Activated T-cell treated with anti-CD3 and anti-CD28 coated beads for 48 hours (primary cell): ENCODE measurements around the gene AASDHPPT.
"Not testable (repeated sequence)": the region's sequence is repeated elsewhere in the genome, so short reads cannot be mapped to it uniquely, and the experiment has no call there.

Experiments used
- DNase-seq: peaks from one replicate; pipeline ENCODE4 v3.0.0-alpha.2; 2020; ENCODE audit warnings: low read depth

AASDHPPT gene, protein sequence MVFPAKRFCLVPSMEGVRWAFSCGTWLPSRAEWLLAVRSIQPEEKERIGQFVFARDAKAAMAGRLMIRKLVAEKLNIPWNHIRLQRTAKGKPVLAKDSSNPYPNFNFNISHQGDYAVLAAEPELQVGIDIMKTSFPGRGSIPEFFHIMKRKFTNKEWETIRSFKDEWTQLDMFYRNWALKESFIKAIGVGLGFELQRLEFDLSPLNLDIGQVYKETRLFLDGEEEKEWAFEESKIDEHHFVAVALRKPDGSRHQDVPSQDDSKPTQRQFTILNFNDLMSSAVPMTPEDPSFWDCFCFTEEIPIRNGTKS

GRCh38 chr11:106077609-106078455 is at the start of gene AASDHPPT:
Gene AASDHPPT (plus strand): TSS chr11:106077662. CDS start chr11:106077711, 49 bp downstream.
- no peak for DNase-seq

GRCh38 chr11:106030609-106031008 is 46.9 kb upstream of the AASDHPPT start:
- no peak for DNase-seq

- no peak for DNase-seq
Measured at GRCh38 chr11:106031202-106031810, 46.2 kb upstream of the AASDHPPT start.

GRCh38 chr11:106031936-106032335 is 45.5 kb upstream of the AASDHPPT start:
- DNase-seq: no peak

DNA sequence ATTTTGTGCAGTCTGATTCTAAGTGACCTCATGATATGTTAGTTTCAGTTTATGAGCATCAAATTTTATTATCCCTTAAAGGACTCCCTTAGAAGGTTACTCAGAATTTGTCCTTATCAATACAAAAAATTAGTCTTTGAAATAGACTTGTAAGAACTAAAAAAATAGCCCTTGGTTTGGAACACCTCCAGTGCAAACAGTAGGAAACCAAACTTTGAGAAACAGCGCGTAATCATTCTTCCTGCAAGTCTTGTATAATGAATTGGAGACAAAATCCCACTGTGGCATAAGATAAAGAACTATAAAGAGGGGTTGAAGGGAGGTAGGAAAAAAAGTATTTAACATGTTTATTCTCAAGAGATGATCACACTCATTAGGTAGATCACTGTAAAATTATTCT is 44.6 kb upstream of the AASDHPPT start:
- no peak for DNase-seq

DNA sequence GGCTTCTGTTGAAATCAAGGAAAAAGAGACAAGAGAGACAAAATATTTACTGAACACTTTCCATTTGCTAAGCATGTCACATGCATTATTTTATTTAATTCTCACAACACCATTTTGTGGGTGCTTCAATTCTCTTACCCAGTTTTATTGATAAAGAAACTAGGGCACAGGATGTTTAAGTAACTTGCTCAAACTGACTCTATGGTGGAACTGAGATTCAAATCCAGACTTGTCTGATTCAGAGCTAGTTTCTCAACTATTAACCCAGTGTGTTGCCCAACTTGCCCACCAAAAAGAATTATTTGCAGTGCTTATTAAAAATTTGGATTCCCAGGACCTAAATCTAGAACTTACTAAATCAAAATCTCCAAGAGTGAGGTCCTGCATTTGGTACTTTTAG is 33.9 kb upstream of the AASDHPPT start:
- DNase-seq: no peak

DNA sequence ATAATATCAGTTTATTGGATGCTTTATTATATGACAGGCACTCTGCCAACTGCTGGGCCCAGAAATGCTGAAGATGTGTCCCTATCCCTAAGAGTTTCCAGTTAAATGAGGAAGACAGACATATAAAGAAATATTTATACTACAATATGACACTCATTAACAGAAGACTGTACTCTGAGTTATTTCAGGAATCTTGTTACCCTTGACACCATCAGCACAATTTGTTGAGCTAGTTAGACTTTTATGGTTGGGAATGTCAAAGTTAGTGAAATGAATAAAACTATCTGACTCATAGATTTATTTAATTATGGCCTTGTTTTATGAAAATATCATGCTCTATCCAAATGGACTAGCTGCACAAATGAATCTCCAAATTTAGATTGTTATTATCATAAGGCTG is 29.8 kb upstream of the AASDHPPT start:
- DNase-seq: no peak

DNA sequence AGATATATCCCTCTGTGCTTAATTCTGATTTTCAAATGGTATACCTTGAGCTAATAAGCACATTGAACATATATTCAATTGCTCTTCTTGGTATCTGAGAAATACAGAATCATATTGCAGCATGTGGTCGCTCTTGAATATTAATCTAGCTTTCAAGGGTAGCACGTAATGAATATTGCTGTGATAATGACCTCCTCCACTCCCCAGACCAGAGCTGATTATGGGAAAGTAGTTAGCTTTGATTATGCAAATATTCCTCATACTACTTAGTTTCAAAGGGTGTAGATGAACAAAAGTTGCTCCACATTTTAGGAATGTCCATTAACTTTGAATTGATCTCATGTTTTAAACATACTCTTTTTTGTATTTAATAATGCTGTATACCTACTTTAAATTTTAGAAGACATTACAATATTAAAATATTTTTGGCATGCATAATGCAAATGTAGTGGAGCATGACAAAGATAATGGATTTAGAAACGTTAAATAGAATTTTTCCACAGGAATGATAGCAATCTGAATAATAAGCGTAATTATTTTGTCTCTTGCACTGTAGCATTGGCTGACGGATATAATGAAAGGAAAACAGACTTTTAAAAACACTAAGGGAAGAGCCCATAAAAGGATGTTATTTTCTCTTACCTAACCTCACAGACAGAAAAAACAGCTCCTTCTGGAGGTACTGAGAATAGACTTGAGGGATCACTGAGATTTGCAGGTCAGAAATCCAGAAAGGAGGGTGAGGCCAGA is 27.6 kb upstream of the AASDHPPT start:
- DNase-seq: no peak

GRCh38 chr11:106051103-106051502 is 26.4 kb upstream of the AASDHPPT start:
- no peak for DNase-seq

- DNase-seq: not testable (repeated sequence)
Measured at GRCh38 chr11:106058377-106058776, 19.1 kb upstream of the AASDHPPT start.

- no peak for DNase-seq
Measured at GRCh38 chr11:106059617-106060016, 17.8 kb upstream of the AASDHPPT start.

- DNase-seq: no peak
Measured at GRCh38 chr11:106061249-106061784, 16.1 kb upstream of the AASDHPPT start.

DNA sequence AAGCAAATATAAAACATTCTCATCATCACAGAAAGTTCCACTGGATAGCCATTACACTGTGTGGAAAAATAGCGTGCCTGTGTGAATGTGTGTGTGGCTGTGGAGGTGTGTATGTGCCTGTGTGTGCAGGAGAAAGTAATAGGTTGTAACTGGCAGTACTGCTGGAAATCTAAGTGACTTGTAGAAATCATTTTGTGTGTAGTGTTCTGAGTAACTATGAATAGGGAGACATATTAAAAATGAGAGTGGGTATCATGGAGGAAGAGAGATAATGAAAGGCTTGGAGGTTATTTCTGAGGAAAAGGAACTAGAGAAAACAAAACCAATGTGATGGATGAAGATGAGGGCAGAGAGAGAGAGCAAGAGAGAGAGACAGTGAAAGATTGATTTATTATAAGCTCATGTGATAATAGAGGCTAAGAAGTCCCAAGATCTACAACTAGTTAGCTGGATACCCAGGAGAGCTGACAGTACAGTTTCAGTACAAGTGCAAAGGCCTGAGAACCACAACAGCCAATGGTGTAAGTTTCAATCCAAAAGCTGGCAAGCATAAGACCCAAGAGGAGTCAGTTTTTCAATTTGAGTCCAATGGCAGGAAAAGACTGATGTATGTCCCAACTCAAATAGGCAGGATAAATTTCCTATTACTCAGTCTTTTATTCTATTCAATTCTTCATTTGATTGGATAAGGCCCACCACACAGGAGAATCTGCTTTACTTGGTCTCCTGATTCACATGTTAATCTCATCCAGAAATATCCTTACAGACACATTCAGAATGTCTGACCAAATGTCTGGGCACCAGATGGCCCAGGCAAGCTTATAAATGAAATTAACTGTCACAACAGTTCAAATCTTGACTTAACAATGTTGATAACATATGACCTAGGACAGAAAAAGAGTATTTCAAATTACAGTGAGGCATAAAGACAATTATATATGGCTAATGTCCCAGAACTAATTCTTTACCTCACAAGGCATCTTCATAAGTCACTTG is 15.2 kb upstream of the AASDHPPT start:
- no peak for DNase-seq

DNA sequence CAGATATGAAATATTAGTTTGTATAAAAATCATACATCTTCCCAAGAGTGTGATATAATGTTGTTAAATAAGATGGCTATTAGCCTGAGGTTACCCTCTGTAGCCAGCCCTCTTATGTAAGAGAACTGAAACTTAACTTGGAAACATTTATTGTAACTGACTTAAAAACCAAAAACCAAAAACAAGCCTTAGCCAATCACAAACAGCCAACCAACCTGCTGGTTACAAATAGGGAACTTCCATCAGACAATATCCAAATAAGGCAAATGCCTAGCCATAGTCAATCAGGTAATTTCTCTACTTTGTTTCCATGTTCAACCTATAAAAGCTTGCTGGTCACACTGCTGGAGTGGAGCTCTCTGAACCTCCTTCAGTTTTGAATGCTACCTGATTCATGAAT is 14.5 kb upstream of the AASDHPPT start:
- no peak for DNase-seq

GRCh38 chr11:106070606-106071005 is 6.9 kb upstream of the AASDHPPT start:
- DNase-seq: no peak

DNA sequence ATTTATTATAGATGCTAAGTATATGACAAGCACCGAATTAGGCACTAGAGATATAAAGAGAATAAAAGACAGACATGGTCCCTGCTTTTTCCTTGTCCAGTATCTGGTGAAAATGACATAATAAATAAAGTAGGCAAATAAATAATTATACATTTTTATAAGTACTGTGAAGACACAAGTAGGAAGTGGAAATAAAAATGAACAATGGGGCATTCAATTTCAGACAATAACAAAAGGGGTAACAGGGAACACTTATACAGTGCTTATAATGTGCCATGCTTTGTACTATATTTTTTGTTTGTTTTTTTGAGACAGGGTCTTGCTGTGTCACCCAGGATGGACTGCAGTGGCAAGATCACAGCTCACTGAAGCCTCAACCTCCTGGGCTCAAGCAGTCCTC is 4.7 kb upstream of the AASDHPPT start:
- no peak for DNase-seq

DNA sequence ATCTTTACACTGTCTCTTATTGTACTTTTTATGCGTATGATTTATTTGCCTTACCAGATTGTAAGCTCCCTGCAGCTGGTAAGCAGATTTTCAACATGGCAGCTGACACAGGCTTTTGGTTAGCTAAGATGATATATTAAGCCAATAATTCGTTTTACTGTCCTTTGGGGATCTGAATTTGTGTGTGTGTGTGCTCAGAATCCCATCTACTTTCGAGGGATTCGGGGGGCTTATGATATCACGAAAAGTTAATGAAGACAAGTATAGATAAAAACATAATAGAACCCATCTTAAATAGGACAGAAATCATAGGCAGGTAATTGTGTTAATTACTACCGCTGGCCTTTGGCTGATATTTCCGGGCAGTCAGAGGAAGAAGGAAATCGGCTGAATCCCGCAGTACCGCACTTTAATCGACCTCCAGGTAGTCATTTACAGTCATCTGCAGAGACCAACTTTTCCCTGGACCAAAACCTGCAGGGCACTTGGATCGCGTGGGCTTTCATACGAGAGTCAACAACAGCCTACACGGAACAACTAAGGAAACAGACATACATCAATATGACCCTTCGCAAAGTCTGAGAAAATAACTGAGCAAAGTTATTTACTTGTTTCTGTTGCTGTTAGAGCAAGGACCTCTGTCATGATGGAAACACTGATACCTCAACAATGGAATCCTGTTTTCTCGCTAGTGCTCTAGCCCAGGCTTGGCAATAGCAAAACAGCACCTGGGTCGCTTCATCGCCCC is 1.1 kb upstream of the AASDHPPT start:
- no peak for DNase-seq

GRCh38 chr11:106076919-106077608 is 398 bp upstream of the AASDHPPT start, which contains the start of gene KBTBD3:
Gene KBTBD3 (minus strand): TSS chr11:106077347. CDS start chr11:106059097, 18,250 bp downstream.
- peak; percentile 96 for DNase-seq

GRCh38 chr11:106082096-106082495 is 4.6 kb downstream of the AASDHPPT start:
- DNase-seq: no peak
